ENCODE data around the gene NPR2.
A peak's percentile ranks its signal among the peaks of the same experiment; 100 is the strongest.

The NPR2 gene

DNA sequence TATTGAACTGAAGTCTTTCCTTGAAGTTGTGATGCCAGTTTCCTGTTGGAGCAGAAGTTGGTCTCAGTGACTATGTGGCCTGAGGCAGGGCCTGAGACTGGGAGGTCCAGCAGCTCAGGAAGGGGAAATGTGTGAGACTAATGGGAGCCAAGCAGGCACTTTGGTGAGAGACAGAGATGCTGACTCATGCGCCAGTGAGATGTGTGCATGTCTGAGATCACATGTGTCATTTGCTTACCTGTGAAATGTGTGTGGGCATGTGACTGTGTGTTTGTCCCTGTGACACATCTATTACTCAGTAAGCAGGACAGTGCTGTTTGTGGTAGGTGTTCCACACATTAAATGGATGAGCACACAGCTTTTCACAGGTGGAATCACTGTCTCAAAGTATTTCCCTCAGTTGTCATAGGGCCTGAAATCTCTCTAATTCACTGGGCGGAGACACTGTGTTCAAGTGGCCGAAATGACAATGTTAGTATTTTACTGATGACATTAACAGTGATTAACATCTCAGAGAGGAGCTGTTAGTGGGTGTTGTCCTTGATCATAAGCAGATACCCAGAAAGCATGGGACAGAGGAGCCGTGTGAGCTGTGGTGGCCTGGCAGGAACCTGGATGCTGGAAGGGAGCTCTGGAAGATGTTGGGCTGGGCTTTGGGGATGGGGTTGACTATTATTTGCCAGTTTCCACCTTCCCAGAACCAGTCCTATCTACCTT is 7.4 kb downstream of the NPR2 start:
- H3K27me3 Mint-ChIP-seq = no peaks in the 10 kb centered on the region
- no peak overlapping the region for H3K27ac Mint-ChIP-seq
- no peaks in the 10 kb centered on the region for H3K9me3 Mint-ChIP-seq
- DNase-seq = no peak
- peaks cover 13% of the 10 kb centered on the region for H3K4me1 Mint-ChIP-seq
- CTCF ChIA-PET = interaction anchor here (1.2 to 3.8 kb wide), 3 partner anchors 13 to 42 kb away, joined by 4 to 10 read pairs (median 5); partner anchors contain the start of gene SPAG8
- no peak overlapping the region for H3K4me3 Mint-ChIP-seq
- H3K36me3 Mint-ChIP-seq = peaks cover 8% of the 10 kb centered on the region

DNA sequence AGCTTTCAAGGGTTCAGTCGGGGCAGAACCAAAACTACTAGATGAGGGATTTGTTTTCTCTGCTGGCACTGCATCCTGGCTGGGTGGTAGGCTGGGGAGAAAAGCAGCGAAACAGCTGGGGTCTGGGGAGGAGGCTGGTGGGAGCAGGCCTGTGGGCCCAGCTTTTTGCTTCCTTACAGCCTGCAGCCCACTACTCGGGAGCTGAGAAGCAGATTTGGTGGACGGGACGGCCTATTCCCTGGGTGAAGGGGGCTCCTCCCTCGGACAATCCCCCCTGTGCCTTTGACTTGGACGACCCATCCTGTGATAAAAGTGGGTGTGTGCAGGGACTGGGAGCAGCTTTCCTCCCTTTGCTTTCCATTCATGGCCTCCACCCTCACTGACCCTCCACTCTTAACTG is 9.1 kb downstream of the NPR2 start:
- H3K4me1 Mint-ChIP-seq = peaks cover 6% of the 10 kb centered on the region

DNA sequence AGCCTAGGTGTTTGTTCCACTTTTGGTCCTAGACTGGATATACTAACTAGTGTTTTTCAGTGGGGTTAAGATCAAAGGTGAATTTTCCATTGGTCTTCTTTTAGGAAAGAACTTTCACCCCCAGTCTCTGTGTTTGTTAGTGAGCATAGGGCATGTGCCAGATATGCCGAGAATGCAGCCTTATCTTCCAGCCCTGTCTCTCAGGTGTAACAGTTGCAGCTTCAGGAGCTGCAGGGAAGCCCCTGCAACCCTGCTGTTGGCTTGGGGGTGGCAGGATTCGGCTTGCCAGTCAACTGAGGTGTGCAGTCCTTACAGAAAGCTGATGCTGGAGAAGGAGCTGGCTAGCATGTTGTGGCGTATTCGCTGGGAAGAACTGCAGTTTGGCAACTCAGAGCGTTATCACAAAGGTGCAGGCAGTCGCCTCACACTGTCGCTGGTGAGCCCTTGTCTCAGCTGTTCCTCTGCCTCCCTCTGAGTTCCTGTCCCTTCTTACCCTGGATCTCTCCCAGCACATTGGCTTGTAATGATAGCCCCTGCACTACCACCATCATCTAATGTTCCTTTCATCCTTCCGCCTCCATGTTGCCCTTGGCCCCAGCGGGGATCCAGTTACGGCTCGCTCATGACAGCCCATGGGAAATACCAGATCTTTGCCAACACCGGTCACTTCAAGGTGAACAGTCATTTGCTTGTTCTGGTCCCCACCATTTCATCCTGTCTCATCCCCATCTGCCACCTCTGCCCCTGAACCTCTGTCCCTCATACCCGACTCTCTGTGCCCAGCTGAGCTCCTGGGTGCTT is 10.1 kb downstream of the NPR2 start:
- CTCF ChIA-PET = interaction anchor here (1.9 kb wide), 1 partner anchor 12 kb away, joined by 12 read pairs; no protein-coding TSS in a partner anchor
- Mint-ChIP-seq H3K36me3 (peaks cover 16% of the 10 kb centered on the region), H3K4me3 (no peak overlapping the region), H3K27ac (no peak overlapping the region), H3K4me1 (peaks cover 6% of the 10 kb centered on the region), H3K27me3 (no peaks in the 10 kb centered on the region), H3K9me3 (no peaks in the 10 kb centered on the region)
- DNase-seq = no peak

More for the DNA sequence above, 9.1 kb downstream of the NPR2 start:
- Mint-ChIP-seq H3K9me3 (no peaks in the 10 kb centered on the region), H3K4me3 (no peak overlapping the region), H3K36me3 (peaks cover 13% of the 10 kb centered on the region), H3K27ac (no peak overlapping the region), H3K27me3 (no peaks in the 10 kb centered on the region)
- no peak for DNase-seq
- CTCF ChIA-PET = interaction anchor here (1.9 kb wide), 1 partner anchor 11 kb away, joined by 12 read pairs; no protein-coding TSS in a partner anchor

DNA sequence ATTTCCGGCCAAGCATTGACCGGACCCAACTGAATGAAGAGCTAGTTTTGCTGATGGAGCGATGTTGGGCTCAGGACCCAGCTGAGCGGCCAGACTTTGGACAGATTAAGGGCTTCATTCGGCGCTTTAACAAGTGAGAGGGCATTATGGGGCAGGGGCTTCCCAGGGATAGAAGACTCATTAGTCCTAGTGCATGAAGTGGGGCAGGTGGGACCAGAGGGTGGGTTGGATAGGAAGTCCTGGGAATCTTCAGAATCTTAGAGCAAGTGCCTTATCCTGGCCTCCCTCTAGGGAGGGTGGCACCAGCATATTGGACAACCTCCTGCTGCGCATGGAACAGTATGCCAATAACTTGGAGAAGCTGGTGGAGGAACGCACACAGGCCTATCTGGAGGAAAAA is 14.7 kb downstream of the NPR2 start:
- Mint-ChIP-seq H3K4me1 (peaks cover 7% of the 10 kb centered on the region), H3K4me3 (no peak overlapping the region), H3K36me3 (peaks cover 23% of the 10 kb centered on the region), H3K27me3 (no peaks in the 10 kb centered on the region), H3K27ac (no peak overlapping the region), H3K9me3 (no peaks in the 10 kb centered on the region)
- no peak for DNase-seq
- CTCF ChIA-PET = interaction anchor here (1.3 to 2.8 kb wide), 3 partner anchors 16 to 108 kb away, joined by 3 to 10 read pairs (median 6); no protein-coding TSS in a partner anchor

DNA sequence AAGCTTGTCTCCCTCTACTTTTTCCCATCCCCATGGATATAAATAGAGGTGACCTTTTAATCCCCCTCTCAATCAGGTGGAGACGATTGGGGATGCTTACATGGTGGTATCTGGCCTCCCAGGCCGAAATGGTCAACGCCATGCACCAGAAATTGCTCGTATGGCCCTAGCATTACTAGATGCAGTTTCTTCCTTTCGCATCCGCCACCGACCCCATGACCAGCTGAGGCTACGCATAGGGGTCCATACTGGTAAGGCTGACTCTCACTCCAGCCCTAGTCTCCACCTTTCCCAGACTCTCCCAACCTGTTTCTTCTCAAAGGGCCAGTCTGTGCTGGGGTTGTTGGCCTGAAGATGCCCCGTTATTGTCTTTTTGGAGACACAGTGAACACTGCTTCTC is 17.0 kb downstream of the NPR2 start:
- Mint-ChIP-seq H3K27ac (no peak overlapping the region), H3K27me3 (no peaks in the 10 kb centered on the region), H3K9me3 (no peaks in the 10 kb centered on the region), H3K4me3 (no peak overlapping the region), H3K36me3 (peaks cover 22% of the 10 kb centered on the region), H3K4me1 (peaks cover 31% of the 10 kb centered on the region)
- DNase-seq = no peak
- CTCF ChIA-PET = interaction anchor here (2.4 kb wide), 1 partner anchor 18 kb away, joined by 7 read pairs; no protein-coding TSS in a partner anchor

DNA sequence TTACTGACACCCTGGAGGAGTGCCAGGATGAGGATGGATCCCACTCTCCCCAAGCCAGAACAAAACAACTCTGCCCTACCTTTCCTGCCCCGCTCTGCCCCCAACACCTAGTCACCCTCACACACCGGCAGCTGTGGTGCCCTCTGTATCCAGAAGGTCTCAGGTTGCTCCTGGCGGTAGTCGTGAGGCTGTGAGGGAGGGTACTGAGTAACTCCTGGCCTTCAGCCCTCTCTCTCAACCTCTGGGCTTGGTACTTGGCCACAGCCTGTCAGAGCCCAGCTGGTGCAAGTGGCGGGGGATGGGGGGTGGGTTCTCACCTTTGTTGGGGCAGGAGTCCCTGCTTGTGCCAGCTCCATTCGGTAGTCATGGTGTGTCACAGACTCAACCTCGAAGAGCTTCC is 18.7 kb downstream of the NPR2 start:
- H3K27ac Mint-ChIP-seq = no peak overlapping the region
- CTCF ChIA-PET = interaction anchor here (2.4 kb wide), 1 partner anchor 20 kb away, joined by 7 read pairs; no protein-coding TSS in a partner anchor
- no peaks in the 10 kb centered on the region for H3K27me3 Mint-ChIP-seq

DNA sequence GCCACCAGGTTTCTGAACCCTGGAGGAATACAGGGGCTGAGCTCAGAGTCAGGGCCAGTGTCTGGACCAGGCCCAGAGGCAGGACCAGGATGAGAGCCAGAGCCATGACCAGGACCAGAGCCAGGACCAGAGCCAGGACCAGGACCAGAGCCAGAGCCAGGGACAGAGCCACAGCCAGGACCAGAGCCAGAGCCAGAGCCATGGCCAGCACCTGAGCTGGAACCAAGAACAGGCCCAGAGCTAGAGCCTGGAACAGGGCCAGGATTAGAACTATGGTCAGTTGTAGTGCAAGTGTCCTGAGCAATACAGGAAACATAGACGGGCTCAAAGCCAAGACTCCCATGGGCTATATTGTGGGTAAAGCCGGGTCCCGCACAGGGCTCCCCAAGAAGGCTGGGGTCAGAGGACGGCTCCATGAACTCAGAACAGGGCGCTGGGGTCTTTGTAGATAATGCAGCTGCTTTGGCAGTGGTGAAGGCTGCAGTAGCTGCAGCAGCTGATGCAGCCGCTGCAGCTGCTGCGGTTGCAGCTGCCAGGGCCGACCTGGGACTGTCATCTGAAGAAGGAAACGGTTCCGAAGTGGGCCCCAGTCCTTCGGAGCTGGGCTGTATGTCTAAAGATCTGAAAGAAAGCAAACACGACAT is 20.1 kb downstream of the NPR2 start:
- peaks cover 3% of the 10 kb centered on the region for H3K9me3 Mint-ChIP-seq
- peak overlapping the region; percentile 74 for H3K4me3 Mint-ChIP-seq
- H3K4me1 Mint-ChIP-seq = peaks cover 47% of the 10 kb centered on the region
- H3K27ac Mint-ChIP-seq = peak overlapping the region; percentile 96
- CTCF ChIA-PET = interaction anchor here (0.8 to 2.7 kb wide), 10 partner anchors 13 to 208 kb away, joined by 3 to 14 read pairs (median 4); partner anchors contain the start of genes CCDC107, CREB3, RMRP and TLN1
- H3K27me3 Mint-ChIP-seq = peaks cover 4% of the 10 kb centered on the region
- no peak for DNase-seq
- peaks cover 22% of the 10 kb centered on the region for H3K36me3 Mint-ChIP-seq

More for the DNA sequence above, 18.7 kb downstream of the NPR2 start:
- H3K4me1 Mint-ChIP-seq = peaks cover 40% of the 10 kb centered on the region
- no peak for DNase-seq
- H3K9me3 Mint-ChIP-seq = no peaks in the 10 kb centered on the region
- no peak overlapping the region for H3K4me3 Mint-ChIP-seq
- H3K36me3 Mint-ChIP-seq = peaks cover 24% of the 10 kb centered on the region

DNA sequence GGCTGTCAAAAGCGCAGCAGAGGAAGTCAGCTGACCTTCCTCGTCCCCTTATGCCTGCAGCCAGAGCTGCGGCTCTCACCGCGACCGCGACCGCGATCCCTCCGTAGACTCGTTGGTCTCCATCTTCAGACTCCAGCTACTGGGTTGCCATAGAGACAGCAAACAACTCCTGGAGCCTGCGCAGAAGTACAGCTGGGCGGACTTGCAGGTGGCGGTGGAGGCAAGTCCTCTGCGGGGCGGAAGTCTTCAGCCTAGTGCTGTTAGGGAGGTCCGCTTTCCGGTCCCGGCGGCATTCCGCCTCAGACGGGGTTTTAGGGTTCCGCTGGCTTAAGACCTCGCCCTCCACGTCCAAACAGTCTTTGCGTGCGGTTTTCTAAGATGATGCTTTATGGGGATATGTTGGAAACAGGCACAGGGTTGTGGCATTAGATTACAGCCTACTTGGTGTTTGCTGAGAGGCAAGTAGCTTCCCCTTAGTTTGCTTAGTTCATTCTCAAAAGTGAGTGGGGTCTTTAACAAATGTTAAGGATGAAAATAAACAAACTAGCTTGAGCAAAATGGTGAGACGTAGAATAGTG is 20.7 kb downstream of the NPR2 start, which contains the start of gene SPAG8:
Gene SPAG8, minus strand, starts transcription at position 238 of the 578 bp plus-strand sequence. Its CDS starts 115 bp downstream, at position 123.
- Mint-ChIP-seq H3K4me1 (peaks cover 47% of the 10 kb centered on the region), H3K27me3 (peaks cover 10% of the 10 kb centered on the region), H3K36me3 (peaks cover 18% of the 10 kb centered on the region), H3K9me3 (peaks cover 3% of the 10 kb centered on the region), H3K4me3 (peak within 1 kb of the TSS; percentile 74), H3K27ac (peak within 1 kb of the TSS; percentile 96)
- DNase-seq = peak; percentile 98
- CTCF ChIA-PET = interaction anchor here (0.8 to 2.7 kb wide), 10 partner anchors 13 to 208 kb away, joined by 3 to 14 read pairs (median 4); partner anchors contain the start of genes CCDC107, CREB3, RMRP and TLN1

DNA sequence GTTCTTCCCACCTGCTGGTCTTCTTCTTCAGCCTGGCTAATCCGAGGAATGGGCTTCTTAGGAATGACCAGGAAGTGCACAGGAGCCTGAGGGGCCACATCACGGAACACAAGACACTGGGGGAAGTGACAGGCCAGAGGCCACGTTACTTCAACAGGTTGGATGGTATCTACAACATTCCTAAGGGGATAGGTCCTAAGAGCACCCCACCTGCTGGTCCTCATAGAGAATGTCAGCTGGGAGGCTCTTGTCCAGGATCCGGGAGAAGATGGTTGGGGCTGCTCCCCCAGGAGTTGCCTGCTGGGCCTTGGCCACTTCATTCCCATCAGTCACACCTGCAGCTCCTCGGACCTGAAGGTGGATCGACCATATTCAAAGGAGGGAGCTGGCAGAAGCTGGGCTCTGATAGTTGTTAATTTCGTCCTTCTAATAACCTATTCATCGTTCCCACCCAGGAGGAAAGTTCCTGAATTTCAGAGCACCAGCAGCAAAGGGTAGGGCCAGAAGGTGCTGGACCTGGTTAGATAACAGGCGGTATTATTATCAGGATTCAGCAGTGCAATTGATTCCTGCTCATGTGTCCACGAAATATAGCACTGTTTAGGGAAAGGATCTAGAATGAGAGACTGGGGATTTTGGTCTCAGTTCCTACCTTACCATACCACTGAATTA is 22.2 kb downstream of the NPR2 start:
- CTCF ChIA-PET = interaction anchor here (0.9 to 2.7 kb wide), 10 partner anchors 13 to 203 kb away, joined by 3 to 14 read pairs (median 4); no protein-coding TSS in a partner anchor
- no peak for DNase-seq
- peaks cover 3% of the 10 kb centered on the region for H3K9me3 Mint-ChIP-seq
- peaks cover 47% of the 10 kb centered on the region for H3K4me1 Mint-ChIP-seq
- peak overlapping the region; percentile 83 for H3K4me3 Mint-ChIP-seq
- H3K27me3 Mint-ChIP-seq = peaks cover 25% of the 10 kb centered on the region
- H3K27ac Mint-ChIP-seq = peak overlapping the region; percentile 91
- H3K36me3 Mint-ChIP-seq = peaks cover 16% of the 10 kb centered on the region

DNA sequence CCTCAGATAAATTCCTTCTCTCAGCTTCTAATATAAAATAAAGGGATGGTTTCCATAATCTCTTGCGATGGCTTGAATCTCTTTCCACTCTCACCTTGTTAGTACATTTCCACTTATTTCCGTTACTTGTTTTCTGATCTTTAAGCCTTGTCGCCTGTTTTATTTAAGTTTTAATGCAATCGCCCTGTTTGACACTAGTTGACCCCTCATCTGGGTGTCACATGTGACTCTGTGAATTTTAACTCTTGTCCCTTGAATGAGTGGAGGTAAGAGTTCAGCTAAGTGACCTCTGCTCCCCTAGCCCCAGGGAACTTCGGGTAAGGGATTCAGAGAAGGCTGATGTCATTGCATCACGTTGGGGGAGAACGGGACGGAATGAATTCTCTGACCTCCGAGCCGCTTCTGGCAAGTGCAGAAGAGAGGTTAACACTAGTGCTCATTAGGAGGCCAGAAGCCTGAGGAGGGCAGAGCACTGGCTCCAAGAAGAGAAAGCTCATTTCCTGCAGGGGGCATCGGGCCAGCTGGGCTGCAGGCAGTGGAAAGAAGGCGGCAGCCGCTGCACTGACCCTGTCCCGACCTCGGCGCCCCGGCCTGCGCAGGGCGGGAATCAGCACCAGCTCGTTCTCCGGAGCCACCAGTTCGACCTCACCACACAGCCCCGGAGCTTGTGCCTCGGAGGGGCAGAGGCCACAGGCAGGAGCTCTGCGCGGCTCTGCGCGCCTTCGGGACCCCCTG is 22.9 kb downstream of the NPR2 start:
- peaks cover 28% of the 10 kb centered on the region for H3K27me3 Mint-ChIP-seq
- H3K36me3 Mint-ChIP-seq = peaks cover 14% of the 10 kb centered on the region
- peak overlapping the region; percentile 83 for H3K4me3 Mint-ChIP-seq
- DNase-seq = peak; percentile 64
- H3K4me1 Mint-ChIP-seq = peaks cover 47% of the 10 kb centered on the region
- peaks cover 3% of the 10 kb centered on the region for H3K9me3 Mint-ChIP-seq
- CTCF ChIA-PET = interaction anchor here (0.8 to 2.7 kb wide), 8 partner anchors 12 to 203 kb away, joined by 3 to 14 read pairs (median 3); no protein-coding TSS in a partner anchor
- peak overlapping the region; percentile 91 for H3K27ac Mint-ChIP-seq

DNA sequence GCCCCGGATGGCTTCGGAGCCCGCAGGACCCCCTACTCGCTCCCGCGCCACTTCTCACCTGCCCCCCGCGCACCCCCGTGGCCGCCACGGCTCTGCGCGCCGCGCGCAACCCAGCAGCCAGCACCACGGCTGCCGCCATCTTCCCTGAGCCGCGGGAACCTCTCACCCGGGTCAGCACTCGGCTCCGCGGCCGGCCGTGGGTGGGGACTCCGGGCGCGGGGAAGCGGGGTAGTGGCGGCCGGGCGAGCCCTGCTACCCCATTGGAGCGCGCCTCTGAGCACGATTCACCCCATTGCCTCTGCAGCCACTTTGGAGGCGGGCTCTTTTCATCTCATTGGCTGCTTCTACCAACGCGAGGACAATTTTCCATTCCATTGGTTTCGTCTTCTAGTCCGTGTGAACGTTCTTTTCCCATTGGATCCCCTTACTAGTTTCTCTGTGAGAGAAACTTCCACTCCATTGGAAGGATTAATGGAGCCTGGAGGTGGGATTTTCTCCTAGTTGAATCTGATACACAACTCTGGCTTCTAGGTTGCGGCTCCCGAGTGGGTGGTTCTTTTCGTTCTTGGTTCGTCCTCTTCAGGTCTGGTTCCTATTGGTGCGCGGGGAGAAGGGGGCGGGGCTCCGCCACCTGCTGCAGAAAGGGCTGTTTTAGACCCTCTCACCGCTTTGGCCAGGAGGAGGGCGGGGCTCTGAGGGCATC is 23.6 kb downstream of the NPR2 start, which contains the start of gene HINT2:
Gene HINT2, minus strand, starts transcription at position 202 of the 703 bp plus-strand sequence. Its CDS starts 63 bp downstream, at position 139.
- peak within 1 kb of the TSS; percentile 83 for H3K4me3 Mint-ChIP-seq
- peaks cover 31% of the 10 kb centered on the region for H3K27me3 Mint-ChIP-seq
- H3K9me3 Mint-ChIP-seq = peaks cover 3% of the 10 kb centered on the region
- DNase-seq = peak; percentile 100
- peaks cover 47% of the 10 kb centered on the region for H3K4me1 Mint-ChIP-seq
- CTCF ChIA-PET = interaction anchor here (0.8 to 1.9 kb wide), 5 partner anchors 12 to 204 kb away, joined by 3 to 14 read pairs (median 3); no protein-coding TSS in a partner anchor
- H3K27ac Mint-ChIP-seq = peak within 1 kb of the TSS; percentile 97
- peaks cover 13% of the 10 kb centered on the region for H3K36me3 Mint-ChIP-seq

DNA sequence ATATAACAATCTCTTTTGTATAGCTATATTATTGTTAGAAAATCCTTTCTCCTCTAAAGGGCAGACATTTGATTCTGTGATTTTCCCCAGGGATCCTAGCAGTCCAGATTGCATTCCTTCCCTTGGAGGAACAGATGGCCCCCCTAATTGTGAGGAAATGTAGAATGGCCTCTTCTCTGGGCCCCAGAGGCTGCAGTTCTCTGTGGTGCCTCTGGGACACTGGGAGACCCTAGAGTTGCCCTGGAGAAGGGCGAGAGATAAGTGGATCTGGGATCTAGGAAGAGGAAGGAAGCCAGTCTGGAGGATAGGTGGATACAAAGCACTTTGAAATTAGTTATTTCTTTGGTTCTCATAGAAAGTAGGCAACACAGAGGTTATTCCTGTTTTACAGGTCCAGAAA is 25.3 kb downstream of the NPR2 start:
- CTCF ChIA-PET = no interaction called here
- peaks cover 12% of the 10 kb centered on the region for H3K36me3 Mint-ChIP-seq

More for the DNA sequence above, 25.3 kb downstream of the NPR2 start:
- DNase-seq = no peak
- Mint-ChIP-seq H3K9me3 (peaks cover 3% of the 10 kb centered on the region), H3K27me3 (peaks cover 44% of the 10 kb centered on the region), H3K27ac (no peak overlapping the region), H3K4me1 (peaks cover 33% of the 10 kb centered on the region), H3K4me3 (no peak overlapping the region)

All from activated naive CD4-positive, alpha-beta T cell treated with anti-CD3 and anti-CD28 coated beads, Interleukin-2, amount 10 ng/mL, durations not matched to agents 7 days and 5 days (primary cell).